Vagina (tissue), 2 donors: ENCODE data around the gene OR5K1.

Experiments used
- POLR2A ChIP-seq, 2 donors: fragments of 450-650 bp; IDR thresholded peaks; one replicate each; pipeline ENCODE4 v1.6.1; 2017; ENCODE audit warnings: antibody characterized with exemption in 2 of 2, mild to moderate bottlenecking in 2 of 2, moderate library complexity in 2 of 2
- TF ChIP-seq, protein P1 (sequence below), 3 experiments: fragments of 450-650 bp in 2 of 3; fragments of 200-600 bp in 1 of 3; sonication (generic) in 1 of 3; IDR thresholded peaks; one replicate each; pipeline ENCODE4 v1.5.1; 2017 to 2019; ENCODE audit warnings: antibody characterized with exemption in 3 of 3, mild to moderate bottlenecking in 2 of 3, moderate library complexity in 2 of 3

DNA sequence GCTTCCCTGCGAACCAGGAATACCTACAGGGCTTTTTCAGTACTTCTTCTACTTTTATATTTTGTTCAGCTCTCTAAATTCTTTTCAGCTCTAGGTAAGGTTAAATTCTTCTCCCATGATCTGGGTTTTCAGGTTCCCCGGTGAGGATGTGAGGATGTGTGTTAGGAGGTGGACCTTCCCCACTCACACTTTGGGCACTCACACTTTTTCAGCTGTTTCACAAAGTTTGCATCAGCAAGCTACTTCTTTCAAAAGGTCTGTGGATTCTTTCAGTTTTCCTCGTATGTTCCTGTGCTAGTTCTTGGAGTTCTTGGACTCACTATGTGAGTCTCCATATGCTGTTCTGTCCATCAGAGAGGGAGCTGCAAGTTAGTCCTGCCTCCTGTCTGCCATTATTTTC lies 20.6 kb downstream of the OR5K1 start:
- TF ChIP-seq, protein P1, sequence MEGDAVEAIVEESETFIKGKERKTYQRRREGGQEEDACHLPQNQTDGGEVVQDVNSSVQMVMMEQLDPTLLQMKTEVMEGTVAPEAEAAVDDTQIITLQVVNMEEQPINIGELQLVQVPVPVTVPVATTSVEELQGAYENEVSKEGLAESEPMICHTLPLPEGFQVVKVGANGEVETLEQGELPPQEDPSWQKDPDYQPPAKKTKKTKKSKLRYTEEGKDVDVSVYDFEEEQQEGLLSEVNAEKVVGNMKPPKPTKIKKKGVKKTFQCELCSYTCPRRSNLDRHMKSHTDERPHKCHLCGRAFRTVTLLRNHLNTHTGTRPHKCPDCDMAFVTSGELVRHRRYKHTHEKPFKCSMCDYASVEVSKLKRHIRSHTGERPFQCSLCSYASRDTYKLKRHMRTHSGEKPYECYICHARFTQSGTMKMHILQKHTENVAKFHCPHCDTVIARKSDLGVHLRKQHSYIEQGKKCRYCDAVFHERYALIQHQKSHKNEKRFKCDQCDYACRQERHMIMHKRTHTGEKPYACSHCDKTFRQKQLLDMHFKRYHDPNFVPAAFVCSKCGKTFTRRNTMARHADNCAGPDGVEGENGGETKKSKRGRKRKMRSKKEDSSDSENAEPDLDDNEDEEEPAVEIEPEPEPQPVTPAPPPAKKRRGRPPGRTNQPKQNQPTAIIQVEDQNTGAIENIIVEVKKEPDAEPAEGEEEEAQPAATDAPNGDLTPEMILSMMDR (IDR thresholded peaks at IDR 0.05) = no peak
- no peak for TF ChIP-seq POLR2A (IDR thresholded peaks at IDR 0.05)
